Ascending aorta (tissue), 2 donors: Measurements from ENCODE around the gene PROZ. TPM values are rescaled to one million over a fixed set of nuclear protein-coding genes. Genes with fewer than 3 reads are reported as not detected.

ENCODE experiments used
- DNase-seq, 2 donors: peaks; one replicate each; pipeline ENCODE4 v3.0.0-alpha.2; 2019; ENCODE audit warnings: low spot score in 2 of 2
- H3K27ac ChIP-seq, 2 donors: fragments of 200-600 bp; sonication (generic); one replicate each; pipeline ENCODE4 v1.5.1; 2016 to 2017; ENCODE audit warnings: mild to moderate bottlenecking in 1 of 2
- H3K27me3 ChIP-seq: fragments of 200-600 bp; sonication (generic); one replicate; pipeline ENCODE4 v1.5.1; 2017
- H3K36me3 ChIP-seq, 2 donors: fragments of 200-600 bp; sonication (generic); one replicate each; pipeline ENCODE4 v1.5.1; 2016
- H3K4me1 ChIP-seq, 2 donors: fragments of 200-600 bp; sonication (generic); one replicate each; pipeline ENCODE4 v1.5.1; 2016 to 2017; ENCODE audit warnings: mild to moderate bottlenecking in 1 of 2
- H3K4me3 ChIP-seq, 2 donors: fragments of 200-600 bp; sonication (generic); one replicate each; pipeline ENCODE4 v1.5.1; 2016 to 2017; ENCODE audit warnings: mild to moderate bottlenecking in 1 of 2
- H3K9me3 ChIP-seq, 2 donors: fragments of 200-600 bp; sonication (generic); one replicate each; pipeline ENCODE4 v1.5.1; 2016
- intact Hi-C: fragments of 100-400 bp; cut with DNase I; formaldehyde crosslinking; loops from one replicate; pipeline ENCODE4 v1.15.1; 2023
- total RNA-seq: library from RNA; depleted of rRNA; stranded (reverse); fragments of >200 nt; gene quantifications from one replicate; pipeline ENCODE4 v1.1.0, GENCODE V29; 2016
- TF ChIP-seq, protein P1 (sequence below), 3 experiments: fragments of 200-600 bp in 2 of 3; fragments of 450-650 bp in 1 of 3; sonication (generic) in 2 of 3; IDR thresholded peaks; one replicate each; pipeline ENCODE4 v1.5.1; 2016 to 2019; ENCODE audit warnings: antibody characterized with exemption in 3 of 3, mild to moderate bottlenecking in 1 of 3, moderate library complexity in 1 of 3

Gene PROZ
- total RNA-seq, 1 donor from 2014 or later: not detected

DNA sequence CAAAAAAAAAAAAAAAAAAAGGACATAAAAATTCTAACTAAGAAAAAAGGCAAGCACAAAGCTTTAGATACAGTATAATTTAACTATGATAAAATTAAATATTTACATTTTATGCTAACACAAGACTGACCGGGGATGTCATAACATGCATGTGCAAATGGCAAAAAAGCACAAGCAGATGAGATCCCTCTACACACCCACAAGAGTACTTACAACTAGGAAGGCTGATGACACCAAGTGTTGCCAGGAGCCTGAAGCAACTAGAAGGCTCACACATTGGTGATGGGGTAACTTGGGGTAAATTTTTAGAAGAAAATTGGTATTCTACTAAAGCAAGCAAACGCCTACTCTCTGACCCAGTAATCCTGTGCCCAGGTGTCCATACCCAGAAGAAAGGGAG lies 43.4 kb downstream of the PROZ start:
- no peak for DNase-seq
- intact Hi-C loops: loop anchor here (5.0 kb wide), 1 partner anchor 860 kb away; no protein-coding TSS in a partner anchor
- no peak overlapping the region for H3K27ac ChIP-seq
- H3K27me3 ChIP-seq: no peaks in the 10 kb centered on the region
- peaks cover 0 to 24% of the 10 kb centered on the region in 2 donors for H3K4me1 ChIP-seq
- TF ChIP-seq, protein P1, sequence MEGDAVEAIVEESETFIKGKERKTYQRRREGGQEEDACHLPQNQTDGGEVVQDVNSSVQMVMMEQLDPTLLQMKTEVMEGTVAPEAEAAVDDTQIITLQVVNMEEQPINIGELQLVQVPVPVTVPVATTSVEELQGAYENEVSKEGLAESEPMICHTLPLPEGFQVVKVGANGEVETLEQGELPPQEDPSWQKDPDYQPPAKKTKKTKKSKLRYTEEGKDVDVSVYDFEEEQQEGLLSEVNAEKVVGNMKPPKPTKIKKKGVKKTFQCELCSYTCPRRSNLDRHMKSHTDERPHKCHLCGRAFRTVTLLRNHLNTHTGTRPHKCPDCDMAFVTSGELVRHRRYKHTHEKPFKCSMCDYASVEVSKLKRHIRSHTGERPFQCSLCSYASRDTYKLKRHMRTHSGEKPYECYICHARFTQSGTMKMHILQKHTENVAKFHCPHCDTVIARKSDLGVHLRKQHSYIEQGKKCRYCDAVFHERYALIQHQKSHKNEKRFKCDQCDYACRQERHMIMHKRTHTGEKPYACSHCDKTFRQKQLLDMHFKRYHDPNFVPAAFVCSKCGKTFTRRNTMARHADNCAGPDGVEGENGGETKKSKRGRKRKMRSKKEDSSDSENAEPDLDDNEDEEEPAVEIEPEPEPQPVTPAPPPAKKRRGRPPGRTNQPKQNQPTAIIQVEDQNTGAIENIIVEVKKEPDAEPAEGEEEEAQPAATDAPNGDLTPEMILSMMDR (IDR thresholded peaks at IDR 0.05): no peak
- H3K4me3 ChIP-seq: no peak overlapping the region
- H3K36me3 ChIP-seq: peaks cover 25 to 44% of the 10 kb centered on the region in 2 donors
- no peaks in the 10 kb centered on the region for H3K9me3 ChIP-seq

DNA sequence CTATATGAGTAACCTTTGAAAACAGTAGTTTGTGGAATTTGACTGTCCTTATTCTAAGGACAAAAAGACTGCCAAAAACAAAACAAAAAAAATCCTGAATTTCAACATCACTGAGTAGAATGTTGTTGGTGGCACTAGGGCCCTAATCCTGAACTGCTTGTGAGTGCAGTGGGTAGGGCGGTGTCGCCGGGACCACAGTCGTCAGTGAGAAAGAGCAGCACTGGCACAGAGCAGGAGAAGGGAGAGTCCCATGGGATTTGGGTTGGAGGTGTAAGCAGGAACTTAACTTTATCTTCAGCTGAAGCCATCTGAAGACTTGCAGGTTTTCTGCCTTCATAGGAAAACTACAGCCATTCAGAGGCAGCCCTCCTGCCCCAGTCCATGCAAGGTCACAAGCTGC lies 44.5 kb downstream of the PROZ start:
- no peak overlapping the region for H3K27ac ChIP-seq

DNA sequence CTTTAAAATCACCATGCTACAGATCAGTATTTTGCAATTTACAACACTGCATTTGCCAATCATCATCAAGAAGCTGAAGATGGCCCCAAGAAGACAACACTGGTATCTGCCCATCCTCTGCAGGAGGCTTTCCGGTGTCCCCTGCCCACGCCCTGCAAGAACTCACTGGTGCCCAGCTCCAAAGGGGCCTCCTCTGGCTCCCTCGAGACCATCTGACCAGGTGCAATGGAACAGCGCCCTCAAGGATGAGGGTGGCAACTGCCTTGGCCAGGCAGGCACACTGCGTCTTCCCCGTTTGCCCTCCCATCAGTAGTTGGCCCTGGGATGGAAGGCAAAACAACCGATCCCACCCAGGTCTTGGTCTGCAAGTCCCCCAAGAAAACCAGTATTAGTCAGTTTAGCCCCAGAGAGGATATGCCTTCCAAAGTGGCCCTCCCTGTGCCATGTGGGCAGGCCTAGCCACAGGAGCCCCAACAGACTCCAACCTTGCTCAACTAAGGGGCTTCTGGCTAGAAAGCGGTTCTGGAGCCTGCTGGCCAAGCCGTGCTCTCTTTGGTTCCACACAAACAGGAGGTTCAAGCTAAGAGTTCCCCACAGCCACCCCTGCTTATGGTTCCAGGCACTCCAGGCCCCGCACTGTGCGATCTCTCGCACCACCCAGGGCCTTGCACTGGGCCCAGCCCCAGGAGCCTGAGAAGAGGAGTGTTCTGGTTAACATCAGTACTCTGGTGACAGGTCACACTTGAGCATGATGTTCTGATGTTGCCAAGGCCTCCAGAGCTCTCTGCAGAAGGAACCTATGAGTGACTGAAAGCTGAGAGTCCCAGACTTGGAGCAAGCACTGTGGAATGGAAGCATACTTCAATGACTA lies 45.3 kb downstream of the PROZ start:
- Histone ChIP-seq H3K9me3 (no peaks in the 10 kb centered on the region), H3K27me3 (no peaks in the 10 kb centered on the region), H3K27ac (no peak overlapping the region), H3K4me3 (no peak overlapping the region), H3K4me1 (peaks cover 3 to 34% of the 10 kb centered on the region in 2 donors), H3K36me3 (peaks cover 8 to 26% of the 10 kb centered on the region in 2 donors)
- intact Hi-C loops: loop anchor here (5.0 kb wide), 1 partner anchor 859 kb away; no protein-coding TSS in a partner anchor
- DNase-seq: no peak
- TF ChIP-seq, protein P1 (IDR thresholded peaks at IDR 0.05): no peak

More for the DNA sequence above, 44.5 kb downstream of the PROZ start:
- intact Hi-C loops: loop anchor here (5.0 kb wide), 1 partner anchor 859 kb away; no protein-coding TSS in a partner anchor
- Histone ChIP-seq H3K4me1 (peaks cover 3 to 34% of the 10 kb centered on the region in 2 donors), H3K36me3 (peaks cover 14 to 33% of the 10 kb centered on the region in 2 donors), H3K27me3 (no peaks in the 10 kb centered on the region), H3K4me3 (no peak overlapping the region), H3K9me3 (no peaks in the 10 kb centered on the region)
- TF ChIP-seq, protein P1 (IDR thresholded peaks at IDR 0.05): no peak
- DNase-seq: no peak

DNA sequence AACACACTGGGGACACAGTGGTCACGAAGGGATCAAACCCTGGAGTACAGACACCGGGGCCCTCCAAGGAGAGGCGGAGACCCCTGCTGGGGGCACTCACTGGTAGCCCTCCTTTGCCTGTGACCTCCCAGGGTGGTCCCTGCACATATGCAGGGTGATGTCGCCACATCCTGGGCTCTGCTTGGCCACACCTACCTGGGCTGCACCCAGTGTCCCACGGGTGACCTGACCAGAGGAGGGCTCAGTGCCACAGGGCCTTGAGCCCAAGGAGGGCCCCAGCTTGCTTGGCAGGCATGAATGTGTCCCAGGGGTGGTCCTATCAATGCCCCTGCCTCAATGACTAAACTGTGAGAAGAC lies 45.9 kb downstream of the PROZ start:
- no peak overlapping the region for H3K27ac ChIP-seq
- no peak overlapping the region for H3K4me3 ChIP-seq
- peaks cover 3 to 34% of the 10 kb centered on the region in 2 donors for H3K4me1 ChIP-seq
- H3K36me3 ChIP-seq: peaks cover 2 to 19% of the 10 kb centered on the region in 2 donors
- DNase-seq: no peak
- H3K27me3 ChIP-seq: no peaks in the 10 kb centered on the region
- intact Hi-C loops: loop anchor here (5.0 kb wide), 1 partner anchor 858 kb away; no protein-coding TSS in a partner anchor
- no peaks in the 10 kb centered on the region for H3K9me3 ChIP-seq
- TF ChIP-seq, protein P1 (IDR thresholded peaks at IDR 0.05): no peak

DNA sequence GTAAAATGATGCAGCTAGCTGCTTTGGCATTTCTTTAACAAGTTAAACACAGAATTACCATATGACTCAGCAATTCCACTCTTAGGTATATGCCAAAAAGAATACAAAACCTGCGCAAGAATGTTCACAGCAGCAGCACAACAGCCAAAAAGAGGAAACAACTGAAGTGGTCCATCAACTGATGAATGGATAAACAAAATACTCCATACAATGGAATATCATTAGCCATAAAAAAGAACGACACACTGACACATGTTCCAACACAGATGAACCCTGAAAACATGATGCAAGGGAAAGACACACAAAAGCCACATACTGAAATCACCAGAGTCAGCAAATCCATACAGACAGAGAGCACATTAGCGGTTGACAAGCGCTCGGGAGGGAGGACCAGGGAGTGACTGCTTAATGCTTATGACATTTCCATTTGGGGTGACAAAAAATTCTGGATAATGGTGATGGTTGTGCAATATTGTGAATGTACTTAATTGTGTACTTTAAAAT lies 47.0 kb downstream of the PROZ start:
- H3K36me3 ChIP-seq: peaks cover 0 to 8% of the 10 kb centered on the region in 2 donors
- intact Hi-C loops: loop anchor here (5.0 kb wide), 3 partner anchors 157 to 518 kb away; partner anchors contain the start of gene GRTP1
- no peaks in the 10 kb centered on the region for H3K27me3 ChIP-seq
- TF ChIP-seq, protein P1 (IDR thresholded peaks at IDR 0.05): no peak
- H3K4me1 ChIP-seq: peaks cover 3 to 37% of the 10 kb centered on the region in 2 donors
- DNase-seq: no peak
- no peak overlapping the region for H3K27ac ChIP-seq
- H3K9me3 ChIP-seq: no peaks in the 10 kb centered on the region
- no peak overlapping the region for H3K4me3 ChIP-seq
